ENCODE data around the gene TMPRSS11E. TPM values are rescaled to one million over a fixed set of nuclear protein-coding genes. Genes with fewer than 3 reads are reported as not detected.

TMPRSS11E gene
- total RNA-seq, 4 donors from 2014 or later, result 5.9 to 18.2 (median 9.5) TPM

GRCh38 chr4:68430337-68430736, 16.9 kb upstream of the TMPRSS11E start:
- Histone ChIP-seq H3K4me3 (no peak overlapping the region), H3K36me3 (no peaks in the 10 kb centered on the region), H3K27ac (no peak overlapping the region), H3K27me3 (no peaks in the 10 kb centered on the region), H3K4me1 (no peaks in the 10 kb centered on the region), H3K9me3 (no peaks in the 10 kb centered on the region)
- DNase-seq (ENCODE audit: low spot score in 2 of 2), result no peak
- 100% methylated on average over 1 of the region's 1 CpG for WGBS
- TF ChIP-seq POLR2AphosphoS5 (IDR thresholded peaks at IDR 0.05) (no peak), POLR2A (IDR thresholded peaks at IDR 0.05) (no peak), EP300 (IDR thresholded peaks at IDR 0.05) (no peak), CTCF (IDR thresholded peaks at IDR 0.05) (no peak)

- no peak for DNase-seq (ENCODE audit: low spot score in 2 of 2)
- TF ChIP-seq EP300 (IDR thresholded peaks at IDR 0.05) (no peak), POLR2A (IDR thresholded peaks at IDR 0.05) (no peak), CTCF (IDR thresholded peaks at IDR 0.05) (no peak), POLR2AphosphoS5 (IDR thresholded peaks at IDR 0.05) (no peak)
- Histone ChIP-seq H3K27ac (no peak overlapping the region), H3K4me3 (no peak overlapping the region), H3K27me3 (no peaks in the 10 kb centered on the region), H3K9me3 (no peaks in the 10 kb centered on the region), H3K36me3 (no peaks in the 10 kb centered on the region), H3K4me1 (no peaks in the 10 kb centered on the region)
Observed at GRCh38 chr4:68432320-68432719, 14.9 kb upstream of the TMPRSS11E start.

- 85% methylated on average over 5 of the region's 5 CpGs for WGBS
Observed at GRCh38 chr4:68433582-68433981, 13.7 kb upstream of the TMPRSS11E start.

GRCh38 chr4:68434277-68434676, 13.0 kb upstream of the TMPRSS11E start:
- TF ChIP-seq CTCF (IDR thresholded peaks at IDR 0.05) (no peak), POLR2AphosphoS5 (IDR thresholded peaks at IDR 0.05) (no peak)
- no peaks in the 10 kb centered on the region for H3K27me3 ChIP-seq
- no peaks in the 10 kb centered on the region for H3K9me3 ChIP-seq
- no peaks in the 10 kb centered on the region for H3K36me3 ChIP-seq
- WGBS, result 55% methylated on average over 1 of the region's 1 CpG
- no peak for DNase-seq (ENCODE audit: low spot score in 2 of 2)
- no peaks in the 10 kb centered on the region for H3K4me1 ChIP-seq
- H3K4me3 ChIP-seq, result no peak overlapping the region
- H3K27ac ChIP-seq, result no peak overlapping the region

More at GRCh38 chr4:68433582-68433981, 13.7 kb upstream of the TMPRSS11E start:
- no peak overlapping the region for H3K27ac ChIP-seq
- no peak overlapping the region for H3K4me3 ChIP-seq
- no peaks in the 10 kb centered on the region for H3K4me1 ChIP-seq
- no peak for DNase-seq (ENCODE audit: low spot score in 2 of 2)
- no peaks in the 10 kb centered on the region for H3K27me3 ChIP-seq
- no peak for TF ChIP-seq EP300 (IDR thresholded peaks at IDR 0.05)
- TF ChIP-seq CTCF (IDR thresholded peaks at IDR 0.05), result no peak
- TF ChIP-seq POLR2A (IDR thresholded peaks at IDR 0.05), result no peak
- TF ChIP-seq POLR2AphosphoS5 (IDR thresholded peaks at IDR 0.05), result no peak
- H3K36me3 ChIP-seq, result no peaks in the 10 kb centered on the region
- H3K9me3 ChIP-seq, result no peaks in the 10 kb centered on the region

- TF ChIP-seq POLR2A (IDR thresholded peaks at IDR 0.05) (no peak), CTCF (IDR thresholded peaks at IDR 0.05) (no peak), EP300 (IDR thresholded peaks at IDR 0.05) (no peak), POLR2AphosphoS5 (IDR thresholded peaks at IDR 0.05) (no peak)
Observed at GRCh38 chr4:68434836-68435235, 12.4 kb upstream of the TMPRSS11E start.

More at GRCh38 chr4:68434836-68435235, 12.4 kb upstream of the TMPRSS11E start:
- Histone ChIP-seq H3K9me3 (no peaks in the 10 kb centered on the region), H3K36me3 (no peaks in the 10 kb centered on the region), H3K4me1 (no peaks in the 10 kb centered on the region), H3K27ac (no peak overlapping the region), H3K4me3 (no peak overlapping the region), H3K27me3 (no peaks in the 10 kb centered on the region)
- 34% methylated on average over 1 of the region's 1 CpG for WGBS
- no peak for DNase-seq (ENCODE audit: low spot score in 2 of 2)

Data from suprapubic skin (tissue), 4 donors.